H1 (cell line): Measurements from ENCODE around the gene FAM186B. TPM values are rescaled to one million over a fixed set of nuclear protein-coding genes. Genes with fewer than 3 reads are reported as not detected.
A peak's percentile ranks its signal among the peaks of the same experiment; 100 is the strongest.

Experiments
- CTCF ChIA-PET: fragments of 300-600 bp; sonication (Branson Sonifier 250); formaldehyde crosslinking; loops from one replicate; lab custom pipeline; 2021; ENCODE audit not compliant: partially characterized antibody; lab: Charles Lee
- POLR2A ChIA-PET: fragments of 300-600 bp; sonication (Branson Sonifier 250); formaldehyde crosslinking; loops from one replicate; lab custom pipeline; 2021; ENCODE audit warnings: inconsistent platforms; ENCODE audit not compliant: partially characterized antibody; lab: Charles Lee
- DNase-seq, 2 experiments: peaks; one replicate each; pipeline versions ENCODE4 v3.0.0 to v3.0.0-alpha.2; 2010 to 2022; ENCODE audit warnings: low spot score in 2 of 2, low read depth in 1 of 2, mixed read lengths in 1 of 2
- FAIRE-seq: peaks from 2 replicates; lab custom pipeline; 2011; peaks lifted over from hg19 to GRCh38; lab: Jason Lieb, UNC
- H2AFZ ChIP-seq: 2 replicates; pipeline ENCODE4 v1.8.1; 2012; ENCODE audit warnings: low read length, inconsistent platforms
- H2AK5ac ChIP-seq: 2 replicates; pipeline ENCODE4 v1.6.1; 2013; ENCODE audit warnings: low read depth, low read length
- H2BK120ac ChIP-seq: replicated peaks from 2 replicates; pipeline ENCODE3; 2013; ENCODE audit warnings: low read depth, low read length, inconsistent platforms
- H2BK12ac ChIP-seq: 2 replicates; pipeline ENCODE4 v1.6.1; 2013; ENCODE audit warnings: low read depth, low read length
- H2BK15ac ChIP-seq: 2 replicates; pipeline ENCODE4 v1.6.1; 2013; ENCODE audit warnings: low read length
- H2BK20ac ChIP-seq: 2 replicates; pipeline ENCODE4 v1.6.1; 2013; ENCODE audit warnings: low read length
- H2BK5ac ChIP-seq: 2 replicates; pipeline ENCODE4 v1.6.1; 2013; ENCODE audit warnings: low read depth, low read length
- H3K14ac ChIP-seq: 2 replicates; pipeline ENCODE4 v1.6.1; 2013; ENCODE audit warnings: inconsistent platforms; ENCODE audit not compliant: insufficient read length
- H3K18ac ChIP-seq: 2 replicates; pipeline ENCODE4 v1.6.1; 2013; ENCODE audit warnings: low read length; ENCODE audit errors: extremely low read depth
- H3K23ac ChIP-seq: 2 replicates; pipeline ENCODE4 v1.6.1; 2013; ENCODE audit warnings: inconsistent platforms; ENCODE audit not compliant: insufficient read length
- H3K23me2 ChIP-seq: 2 replicates; pipeline ENCODE4 v1.6.1; 2013; ENCODE audit warnings: low read depth, low read length
- H3K27ac ChIP-seq: 2 replicates; pipeline ENCODE4 v1.6.1; 2011; ENCODE audit warnings: low read depth, low read length, inconsistent platforms
- H3K27me3 ChIP-seq, 4 experiments: replicated peaks in 1 of 4; 1 replicate in 1 of 4; 2 replicates in 3 of 4; pipeline versions ENCODE4 v1.6.1 to v1.8.1; 2011 to 2013; ENCODE audit warnings: low read length in 3 of 4, mild to moderate bottlenecking in 3 of 4, inconsistent platforms in 2 of 4, mixed read lengths in 2 of 4, moderate library complexity in 1 of 4; ENCODE audit not compliant: control insufficient read depth in 3 of 4, insufficient read depth in 3 of 4; ENCODE audit errors: extremely low read depth in 1 of 4
- H3K36me3 ChIP-seq, 4 experiments: 2 replicates each; pipeline versions ENCODE4 v1.6.1 to v1.8.1; 2011 to 2013; ENCODE audit warnings: mild to moderate bottlenecking in 4 of 4, low read length in 3 of 4, moderate library complexity in 2 of 4, control low read depth in 1 of 4, inconsistent platforms in 1 of 4; ENCODE audit not compliant: insufficient read depth in 4 of 4, control insufficient read depth in 2 of 4
- H3K4ac ChIP-seq: replicated peaks from 2 replicates; pipeline ENCODE3; 2013; ENCODE audit warnings: low read length, low read depth, mixed read lengths, inconsistent platforms; ENCODE audit not compliant: insufficient read length
- H3K4me1 ChIP-seq, 4 experiments: replicated peaks in 1 of 4; 1 replicate in 1 of 4; 2 replicates in 3 of 4; pipeline versions ENCODE4 v1.6.1 to v1.8.1; 2011 to 2013; ENCODE audit warnings: low read length in 3 of 4, inconsistent platforms in 2 of 4, mixed read lengths in 1 of 4; ENCODE audit not compliant: insufficient read depth in 4 of 4, control insufficient read depth in 3 of 4
- H3K4me2 ChIP-seq, 2 experiments: 2 replicates each; pipeline versions ENCODE4 v1.6.1 to v1.8.1; 2011 to 2013; ENCODE audit warnings: low read depth in 2 of 2, low read length in 2 of 2, control low read depth in 1 of 2, inconsistent platforms in 1 of 2, mild to moderate bottlenecking in 1 of 2; ENCODE audit not compliant: insufficient read depth in 1 of 2
- H3K4me3 ChIP-seq, 4 experiments: fragments of 200-600, 300-600 bp in 1 of 4; sonication (generic), shearing (Covaris generic), sonication (Bioruptor Twin) in 1 of 4; 2 replicates each; pipeline versions ENCODE4 v1.5.1 to v1.8.1; 2011 to 2016; ENCODE audit warnings: low read length in 4 of 4, low read depth in 3 of 4, control low read depth in 2 of 4, inconsistent platforms in 2 of 4, mild to moderate bottlenecking in 2 of 4, mixed read lengths in 1 of 4, moderate library complexity in 1 of 4; ENCODE audit not compliant: insufficient read depth in 2 of 4; ENCODE audit errors: extremely low read depth in 1 of 4
- H3K56ac ChIP-seq: replicated peaks from 2 replicates; pipeline ENCODE3; 2013; ENCODE audit warnings: low read depth, mild to moderate bottlenecking, mixed read lengths, low read length, inconsistent platforms; ENCODE audit not compliant: insufficient read length
- H3K79me1 ChIP-seq: 2 replicates; pipeline ENCODE4 v1.6.1; 2013; ENCODE audit warnings: low read depth, low read length, control low read depth
- H3K79me2 ChIP-seq, 2 experiments: 2 replicates each; pipeline versions ENCODE4 v1.6.1 to v1.8.1; 2012 to 2013; ENCODE audit warnings: low read length in 2 of 2, mild to moderate bottlenecking in 2 of 2, inconsistent platforms in 1 of 2; ENCODE audit not compliant: insufficient read depth in 2 of 2, control insufficient read depth in 1 of 2
- H3K9ac ChIP-seq, 4 experiments: replicated peaks in 1 of 4; 1 replicate in 1 of 4; 2 replicates in 3 of 4; pipeline versions ENCODE4 v1.6.1 to v1.8.1; 2011 to 2013; ENCODE audit warnings: low read depth in 3 of 4, low read length in 3 of 4, control low read depth in 2 of 4, mild to moderate bottlenecking in 2 of 4, moderate library complexity in 2 of 4, inconsistent platforms in 1 of 4; ENCODE audit errors: extremely low read depth in 1 of 4
- H3K9me3 ChIP-seq, 2 experiments: 2 replicates each; pipeline versions ENCODE4 v1.6.1 to v1.8.1; 2012 to 2013; ENCODE audit warnings: mild to moderate bottlenecking in 2 of 2, moderate library complexity in 2 of 2, control low read depth in 1 of 2, inconsistent platforms in 1 of 2, low read depth in 1 of 2, low read length in 1 of 2, mixed read lengths in 1 of 2; ENCODE audit not compliant: insufficient read depth in 2 of 2
- H4K20me1 ChIP-seq, 2 experiments: replicated peaks in 1 of 2; 2 replicates each; pipeline versions ENCODE3 to v1.8.1; 2011 to 2013; ENCODE audit warnings: inconsistent platforms in 2 of 2, low read length in 2 of 2, mild to moderate bottlenecking in 1 of 2; ENCODE audit not compliant: insufficient read depth in 2 of 2, control insufficient read depth in 1 of 2
- H4K5ac ChIP-seq: 2 replicates; pipeline ENCODE4 v1.6.1; 2013; ENCODE audit warnings: low read length, low read depth, mixed read lengths, inconsistent platforms; ENCODE audit not compliant: insufficient read length
- H4K8ac ChIP-seq: 2 replicates; pipeline ENCODE4 v1.8.0; 2013; ENCODE audit warnings: mild to moderate bottlenecking, moderate library complexity, low read length, inconsistent platforms; ENCODE audit not compliant: insufficient read depth; ENCODE audit errors: extremely low read depth
- H4K91ac ChIP-seq: replicated peaks from 2 replicates; pipeline ENCODE3; 2013; ENCODE audit warnings: low read length, mixed read lengths, inconsistent platforms; ENCODE audit not compliant: insufficient read length
- ATF2 ChIP-seq: IDR thresholded peaks from 2 replicates; pipeline ENCODE4 v1.6.1; 2012; ENCODE audit warnings: low read length, inconsistent platforms
- BACH1 ChIP-seq: IDR thresholded peaks from 2 replicates; pipeline ENCODE4 v1.6.1; 2012; ENCODE audit warnings: low read length, improper control_type of control experiment
- CHD2 ChIP-seq: IDR thresholded peaks from 2 replicates; pipeline ENCODE4 v1.6.1; 2012; ENCODE audit warnings: low read length, improper control_type of control experiment
- FOSL1 ChIP-seq: IDR thresholded peaks from 2 replicates; pipeline ENCODE4 v1.6.1; 2011; ENCODE audit warnings: mild to moderate bottlenecking, low read depth, low read length, moderate library complexity; ENCODE audit not compliant: insufficient read depth
- JUN ChIP-seq: IDR thresholded peaks from 2 replicates; pipeline ENCODE4 v1.6.1; 2011; ENCODE audit warnings: low read depth, mild to moderate bottlenecking, improper control_type of control experiment, low read length
- RAD21 ChIP-seq, 2 experiments: IDR thresholded peaks in 1 of 2; conservative IDR thresholded peaks in 1 of 2; 2 replicates each; pipeline ENCODE4 v1.6.1; 2011; ENCODE audit warnings: low read depth in 2 of 2, low read length in 2 of 2, improper control_type of control experiment in 1 of 2, inconsistent platforms in 1 of 2, mild to moderate bottlenecking in 1 of 2, moderate library complexity in 1 of 2
- SIN3A ChIP-seq, 2 experiments: IDR thresholded peaks in 1 of 2; conservative IDR thresholded peaks in 1 of 2; 2 replicates each; pipeline ENCODE4 v1.6.1; 2011 to 2012; ENCODE audit warnings: low read length in 2 of 2, improper control_type of control experiment in 1 of 2, low read depth in 1 of 2, mild to moderate bottlenecking in 1 of 2
- SIX5 ChIP-seq: IDR thresholded peaks from 2 replicates; pipeline ENCODE4 v1.6.1; 2011; ENCODE audit warnings: mild to moderate bottlenecking, low read depth, low read length
- TEAD4 ChIP-seq: IDR thresholded peaks from 2 replicates; pipeline ENCODE4 v1.6.1; 2012; ENCODE audit warnings: low read depth, low read length, inconsistent platforms, mixed read lengths
- YY1 ChIP-seq: IDR thresholded peaks from 2 replicates; pipeline ENCODE4 v1.6.1; 2011; ENCODE audit warnings: low read depth, mild to moderate bottlenecking, low read length
- WGBS, 2 experiments: shearing (Covaris generic) in 1 of 2; methylation state at CpG; one replicate each; pipeline versions ENCODE4 v1.1.6 to v1.1.7; 2013 to 2015; ENCODE audit warnings: low lambda C conversion rate in 2 of 2, mixed read lengths in 2 of 2, inconsistent platforms in 1 of 2, low coverage in 1 of 2, missing lambda C conversion rate in 1 of 2; ENCODE audit not compliant: insufficient replicate concordance in 2 of 2, insufficient coverage in 1 of 2, insufficient read length in 1 of 2; ENCODE audit errors: extremely low coverage in 1 of 2, missing lambda C conversion rate in 1 of 2; 5-methylcytosine and 5-hydroxymethylcytosine counted together
- polyA plus RNA-seq, 7 experiments: library from polyadenylated mRNA; depleted of rRNA in 3 of 7; stranded (reverse) in 5 of 7; unstranded in 2 of 7; fragments of >200 nt in 5 of 7; fragments of 200-250 nt in 2 of 7; gene quantifications; 1 replicate in 5 of 7; 2 replicates in 1 of 7; 4 replicates in 1 of 7; pipeline versions ENCODE4 v1.2.1 to v1.2.3, GENCODE V29; 2011 to 2013; ENCODE audit warnings: missing spikeins in 2 of 7, mixed read lengths in 2 of 7
- total RNA-seq: library from RNA; stranded (reverse); fragmentation: NEBNext Ultra II Directional; extraction: Animal tissue kit (Norgen Biotek cat#: 25700); gene quantifications from 2 replicates; pipeline ENCODE4 v1.2.1, GENCODE V29; 2021

FAM186B gene
- total and polyA plus RNA-seq, 2 of the 8 experiments (the other 6 are each of a cell fraction or from before 2014, with no cell fraction given): 0.12 to 0.73 TPM

DNA sequence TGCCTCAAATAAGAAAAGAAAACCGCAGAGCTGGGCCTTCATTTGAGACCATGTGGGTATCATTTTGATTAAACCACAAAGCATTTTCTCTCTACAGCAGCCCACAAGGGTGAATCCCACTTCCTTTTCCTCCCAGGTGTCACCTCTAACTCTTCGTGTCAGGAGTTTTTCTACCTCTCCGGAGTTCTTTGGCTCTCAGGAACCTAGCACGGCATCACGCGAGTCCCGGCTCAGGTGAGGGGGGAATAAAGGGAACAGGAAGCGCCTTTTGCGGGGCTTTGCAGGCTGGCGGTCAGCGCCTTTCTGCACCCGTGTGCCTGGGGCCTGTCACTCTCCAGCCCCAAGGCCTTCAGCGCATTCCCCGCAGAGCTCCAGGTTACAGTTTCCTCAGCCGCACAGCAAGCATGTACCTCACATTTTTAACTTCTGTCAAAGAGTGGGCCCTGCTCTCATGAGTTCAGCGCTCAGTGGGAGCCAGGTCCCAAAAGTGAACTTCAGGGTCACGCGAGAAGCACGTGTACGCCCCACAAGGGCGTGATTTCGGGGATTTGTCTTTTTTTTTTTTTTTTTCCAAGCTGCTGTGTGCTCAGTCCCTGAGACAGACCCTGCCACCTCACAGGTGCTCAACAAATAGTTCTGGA, 17.2 kb upstream of the FAM186B start:
- FAIRE-seq (no peak), DNase-seq (peak in 1 of 2 experiments; percentile 66)
- H3K4ac ChIP-seq: peak overlapping the region; percentile 44
- peak overlapping the region; percentile 22 for H4K5ac ChIP-seq
- no peak overlapping the region for H2BK15ac ChIP-seq
- H4K91ac ChIP-seq: no peak overlapping the region
- H2BK12ac ChIP-seq: no peak overlapping the region
- H4K8ac ChIP-seq: peak overlapping the region; percentile 81
- no peaks in the 10 kb centered on the region for H3K27me3 ChIP-seq
- peak overlapping the region; percentile 60; the same call in 1 of the 2 replicates for H2BK5ac ChIP-seq
- H3K56ac ChIP-seq: peak overlapping the region; percentile 74
- no peak overlapping the region for H2BK20ac ChIP-seq
- no peaks in the 10 kb centered on the region for H3K36me3 ChIP-seq
- ChIA-PET POLR2A (interaction anchor here (0.7 to 2.8 kb wide), 11 partner anchors 9 to 357 kb away, joined by 3 to 10 read pairs (median 3); partner anchors contain the start of genes MCRS1, NCKAP5L, TMBIM6 and TUBA1C), CTCF (interaction anchor here (0.8 to 4.3 kb wide), 12 partner anchors 9 to 291 kb away, joined by 3 to 15 read pairs (median 4); no protein-coding TSS in a partner anchor)
- no peaks in the 10 kb centered on the region for H4K20me1 ChIP-seq
- H3K79me2 ChIP-seq: no peaks in the 10 kb centered on the region
- no peak overlapping the region for H3K23ac ChIP-seq
- no peak overlapping the region for H3K27ac ChIP-seq
- peak overlapping the region; percentile 47 to 73 (median 66) for H3K4me3 ChIP-seq
- H3K9ac ChIP-seq: peak overlapping the region in 3 of 4 experiments; percentile 51 to 66 (median 56); a peak in 5 of 7 replicates
- no peak overlapping the region for H3K14ac ChIP-seq
- no peak overlapping the region for H2BK120ac ChIP-seq
- 11% methylated on average over 22 of the region's 22 CpGs; no CpG with 5 or more reads in 1 of the 2 experiments for WGBS, 2 experiments
- no peak overlapping the region for H2AK5ac ChIP-seq
- peaks cover 0 to 7% (median 3%) of the 10 kb centered on the region in 4 experiments; a peak in 6 of 7 replicates for H3K4me1 ChIP-seq
- peaks cover 15% of the 10 kb centered on the region; the same call in 1 of the 2 replicates for H3K23me2 ChIP-seq
- peak overlapping the region; percentile 78 to 99 for H3K4me2 ChIP-seq
- H3K79me1 ChIP-seq: no peaks in the 10 kb centered on the region
- no peaks in the 10 kb centered on the region for H3K9me3 ChIP-seq
- H2AFZ ChIP-seq: 0 out of 2 replicates have a peak overlapping the region, but pooled peaks have one; percentile 7
- peak overlapping the region; percentile 78 for H3K18ac ChIP-seq
- no peak for TF ChIP-seq ATF2
- TF ChIP-seq TEAD4: no peak
- no peak for TF ChIP-seq JUN
- TF ChIP-seq YY1: no peak
- TF ChIP-seq RAD21 (IDR thresholded peaks at IDR 0.05 in 1 of 2, conservative IDR thresholded peaks at IDR 0.05 in 1 of 2; ENCODE audit: low read depth in 2 of 2, low read length in 2 of 2): no peak
- TF ChIP-seq SIX5: no peak
- TF ChIP-seq BACH1: no peak
- TF ChIP-seq CHD2: peak; percentile 77
- TF ChIP-seq FOSL1: no peak
- no peak; a peak in 1 of 4 replicates for TF ChIP-seq SIN3A (conservative IDR thresholded peaks at IDR 0.05 in 1 of 2, IDR thresholded peaks at IDR 0.05 in 1 of 2; ENCODE audit: low read depth in 1 of 2, low read length in 2 of 2)
